Bronchial epithelial cell (primary cell): ENCODE data around the gene SCN8A. TPM values are rescaled to one million over a fixed set of nuclear protein-coding genes. Genes with fewer than 3 reads are reported as not detected.
A peak's percentile ranks its signal among the peaks of the same experiment; 100 is the strongest.

ENCODE experiments used
- DNase-seq: peaks from one replicate; pipeline ENCODE4 v3.0.0-alpha.2; 2010; ENCODE audit warnings: low read depth
- FAIRE-seq: peaks from 2 replicates; lab custom pipeline; 2011; peaks lifted over from hg19 to GRCh38; lab: Jason Lieb, UNC
- H3K27me3 ChIP-seq: 2 replicates; pipeline ENCODE4 v1.5.1; 2011; ENCODE audit warnings: low read length; ENCODE audit not compliant: control insufficient read depth, insufficient read depth
- H3K36me3 ChIP-seq: 2 replicates; pipeline ENCODE4 v1.5.1; 2011; ENCODE audit warnings: low read length; ENCODE audit not compliant: control insufficient read depth, insufficient read depth
- H3K4me3 ChIP-seq: 2 replicates; pipeline ENCODE4 v1.5.1; 2011; ENCODE audit warnings: mild to moderate bottlenecking, low read depth, low read length, control low read depth
- CTCF ChIP-seq: IDR thresholded peaks from 2 replicates; pipeline ENCODE4 v1.5.1; 2011; ENCODE audit warnings: mild to moderate bottlenecking, moderate library complexity, low read length, control low read depth, inconsistent platforms; ENCODE audit not compliant: insufficient read depth, severe bottlenecking
- total RNA-seq: library from RNA; depleted of rRNA; stranded (reverse); fragments of >200 nt; gene quantifications from 2 replicates; pipeline ENCODE4 v1.2.1, GENCODE V29; 2014

Gene SCN8A
- total RNA-seq, 1 donor from 2014 or later: under 0.01 TPM

GRCh38 chr12:51702587-51702986 is 111.6 kb downstream of the SCN8A start:
- Histone ChIP-seq H3K27me3 (no peaks in the 10 kb centered on the region), H3K4me3 (no peak overlapping the region), H3K36me3 (no peaks in the 10 kb centered on the region)
- no peak for TF ChIP-seq CTCF
- no peak for DNase-seq
- no peak for FAIRE-seq

GRCh38 chr12:51705450-51705849 is 114.4 kb downstream of the SCN8A start:
- DNase-seq (peak; percentile 5), FAIRE-seq (no peak)
- H3K4me3 ChIP-seq: no peak overlapping the region
- no peaks in the 10 kb centered on the region for H3K36me3 ChIP-seq
- no peaks in the 10 kb centered on the region for H3K27me3 ChIP-seq
- no peak for TF ChIP-seq CTCF

GRCh38 chr12:51706206-51706605 is 115.2 kb downstream of the SCN8A start:
- Histone ChIP-seq H3K36me3 (no peaks in the 10 kb centered on the region), H3K27me3 (no peaks in the 10 kb centered on the region), H3K4me3 (no peak overlapping the region)
- DNase-seq: no peak
- FAIRE-seq: no peak
- TF ChIP-seq CTCF: no peak

GRCh38 chr12:51714666-51715065 is 123.6 kb downstream of the SCN8A start:
- no peak for DNase-seq
- no peak overlapping the region for H3K4me3 ChIP-seq
- H3K27me3 ChIP-seq: no peaks in the 10 kb centered on the region
- no peak for TF ChIP-seq CTCF
- no peaks in the 10 kb centered on the region for H3K36me3 ChIP-seq
- FAIRE-seq: no peak

- TF ChIP-seq CTCF: no peak
- FAIRE-seq: no peak
- Histone ChIP-seq H3K4me3 (no peak overlapping the region), H3K27me3 (no peaks in the 10 kb centered on the region), H3K36me3 (no peaks in the 10 kb centered on the region)
- no peak for DNase-seq
Observed at GRCh38 chr12:51717326-51717925, 126.4 kb downstream of the SCN8A start.
